Measurements from ENCODE around the gene ERCC6L.
"Not testable (repeated sequence)": the region's sequence is repeated elsewhere in the genome, so short reads cannot be mapped to it uniquely, and the experiment has no call there.

Gene ERCC6L

DNA sequence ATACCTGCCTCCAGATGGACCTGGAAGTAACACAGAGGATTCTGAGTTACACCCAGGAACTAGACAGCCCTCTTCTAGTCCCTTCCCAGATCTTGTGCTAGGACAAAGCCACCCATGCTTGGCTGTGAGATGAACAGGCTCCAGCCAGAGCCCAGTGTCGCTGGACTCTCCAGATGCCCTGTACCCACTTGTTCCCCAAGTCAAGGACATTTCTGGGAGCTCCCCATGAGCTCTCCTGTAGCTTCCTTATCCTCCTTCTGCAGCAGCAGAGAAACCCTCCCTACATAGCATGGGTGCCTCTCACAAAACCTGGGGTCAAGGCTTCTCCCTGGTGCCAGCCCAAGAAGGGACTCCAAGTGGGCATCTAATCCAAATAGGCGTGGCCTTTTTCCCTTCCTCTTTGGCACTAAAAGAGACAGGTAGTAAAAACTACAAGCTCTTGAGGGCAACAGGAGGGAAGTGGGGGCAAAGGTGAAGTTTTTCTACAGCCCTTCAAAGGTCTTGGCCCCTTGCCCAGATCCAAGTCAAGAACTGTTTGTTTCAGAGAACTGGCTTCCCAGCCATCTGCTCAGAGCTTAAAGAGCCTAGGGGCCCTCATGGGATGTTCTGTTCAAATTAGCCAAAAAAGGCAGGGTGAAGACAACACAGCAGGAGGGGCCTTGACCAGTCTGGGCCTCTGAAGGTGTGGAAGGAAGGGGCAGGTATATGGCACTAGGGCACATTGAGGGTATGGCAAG, 8.5 kb upstream of the ERCC6L start:
- DNase-seq = no peak

DNA sequence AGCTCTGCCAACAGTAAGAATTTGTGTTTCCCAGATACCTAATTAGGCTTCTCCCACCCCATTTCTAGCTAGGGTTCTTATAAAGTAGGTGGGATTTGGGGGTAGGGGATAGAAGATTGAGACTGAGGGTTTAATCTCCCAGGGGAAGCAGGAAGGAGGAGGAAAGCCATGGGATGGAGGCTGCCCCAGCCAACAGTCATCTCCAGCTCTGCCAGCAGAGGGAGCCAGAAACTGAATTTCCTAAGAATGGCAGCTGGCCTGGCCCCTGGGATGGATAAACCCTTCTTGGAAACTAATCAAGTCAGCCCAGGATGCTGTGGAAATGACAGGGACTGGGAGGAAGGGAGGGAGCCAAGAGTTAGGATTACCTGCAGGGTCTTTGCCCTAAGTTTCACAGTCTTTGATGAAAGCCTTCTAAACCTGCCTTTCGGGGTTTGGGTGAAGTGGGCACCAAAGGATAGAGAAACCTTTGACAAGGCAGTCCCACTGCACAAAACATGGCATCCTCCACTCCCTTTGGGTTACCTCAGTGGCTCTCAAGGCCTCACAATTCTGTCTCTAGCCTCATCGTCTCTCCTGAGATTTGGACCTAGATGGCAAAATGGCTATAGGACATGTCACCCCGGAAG, 6.7 kb upstream of the ERCC6L start:
- peak; percentile 25 to 31 for DNase-seq

DNA sequence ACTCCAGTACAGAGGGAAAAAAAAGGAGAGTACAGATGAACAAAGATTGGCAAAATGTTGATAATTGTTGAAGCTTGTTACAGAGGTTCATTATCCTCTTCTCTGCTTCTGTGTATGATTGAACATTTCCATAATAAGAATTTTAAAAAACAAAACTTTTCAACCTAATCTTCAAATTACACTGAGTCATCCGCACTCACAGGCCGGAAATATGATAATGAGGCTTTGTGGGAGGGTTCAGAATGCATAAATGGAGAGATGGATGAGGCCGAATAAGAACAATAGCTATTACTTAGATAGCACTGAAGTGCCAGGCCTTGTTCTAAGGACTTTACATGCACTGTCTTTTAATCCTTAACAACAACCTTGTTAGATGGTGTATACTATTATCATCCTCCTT, 4.6 kb upstream of the ERCC6L start:
- no peak for DNase-seq

DNA sequence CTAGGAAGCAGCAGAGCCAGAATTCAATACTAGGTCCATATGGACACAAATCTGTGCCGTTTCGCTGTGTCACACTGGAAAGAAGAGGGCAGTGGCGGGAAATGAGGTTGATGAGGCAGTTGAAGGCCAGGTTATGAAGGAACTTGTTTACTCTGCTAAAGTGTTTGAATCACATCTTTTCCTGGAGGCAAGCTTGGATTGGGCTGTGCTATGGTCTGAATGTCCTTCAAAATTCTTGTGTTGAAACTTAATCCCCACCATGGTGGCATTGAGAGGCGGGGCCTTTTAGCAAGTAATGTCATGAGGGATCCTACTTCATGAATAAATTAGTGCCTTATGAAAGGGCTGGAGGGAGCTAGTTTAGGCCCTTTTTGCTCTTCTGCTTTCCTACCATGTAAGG, 2.1 kb upstream of the ERCC6L start:
- no peak for DNase-seq

DNA sequence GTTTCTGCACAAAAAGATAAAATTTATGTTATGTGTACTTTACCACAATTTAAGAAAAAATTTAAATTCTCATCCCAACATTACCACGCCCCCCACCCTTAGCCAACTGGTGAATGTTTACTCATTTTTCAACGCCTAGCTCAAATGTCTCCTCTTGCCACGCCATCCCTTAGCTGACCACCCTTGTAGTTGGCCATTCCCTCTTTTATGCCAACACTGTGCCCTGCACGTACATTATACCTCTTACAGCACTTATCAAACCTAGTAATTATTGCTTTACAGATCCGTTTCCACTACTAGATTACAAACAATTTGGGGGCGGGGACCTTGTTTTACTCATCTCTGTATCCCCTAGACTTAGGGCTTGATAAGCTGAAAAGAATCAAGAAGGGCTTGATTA, 644 bp downstream of the ERCC6L start:
- no peak for DNase-seq

DNA sequence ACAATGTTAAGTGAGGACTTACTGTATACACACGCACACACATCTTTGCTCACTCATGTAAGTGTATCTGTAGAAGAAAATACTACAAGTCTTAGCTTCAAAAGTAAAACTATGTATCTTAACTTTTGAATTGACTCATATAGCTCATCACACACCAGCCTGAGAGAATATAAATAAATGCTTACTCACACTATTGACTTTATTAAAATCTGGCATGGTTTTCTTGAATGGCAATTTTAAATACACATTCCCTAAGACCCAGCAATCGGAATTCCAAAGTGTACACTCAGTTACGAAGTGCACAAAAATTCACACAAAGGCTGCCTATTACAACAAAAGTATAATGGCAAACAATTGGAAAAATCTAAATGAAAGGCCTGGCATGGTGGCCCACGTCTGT, 2.0 kb downstream of the ERCC6L start:
- no peak for DNase-seq

DNA sequence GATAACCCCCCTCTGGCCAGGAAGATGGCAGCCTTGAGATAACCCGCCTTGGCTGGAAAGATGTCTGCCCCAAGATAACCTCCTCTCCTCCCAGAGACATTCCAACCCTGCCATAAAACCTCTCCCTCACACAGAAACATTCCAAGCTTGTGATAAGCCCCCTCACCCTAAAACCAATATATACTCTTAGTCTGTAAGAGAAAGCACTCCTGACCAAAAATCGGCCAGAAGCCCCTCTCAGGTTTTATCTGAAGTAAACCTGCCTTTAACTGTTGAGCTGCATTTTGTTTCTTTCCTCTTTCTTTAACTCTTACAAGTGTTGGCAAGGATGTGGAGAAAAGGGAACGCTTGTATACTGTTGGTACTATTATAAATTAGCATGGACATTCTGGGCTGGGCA, 8.5 kb downstream of the ERCC6L start:
- no peak for DNase-seq

DNA sequence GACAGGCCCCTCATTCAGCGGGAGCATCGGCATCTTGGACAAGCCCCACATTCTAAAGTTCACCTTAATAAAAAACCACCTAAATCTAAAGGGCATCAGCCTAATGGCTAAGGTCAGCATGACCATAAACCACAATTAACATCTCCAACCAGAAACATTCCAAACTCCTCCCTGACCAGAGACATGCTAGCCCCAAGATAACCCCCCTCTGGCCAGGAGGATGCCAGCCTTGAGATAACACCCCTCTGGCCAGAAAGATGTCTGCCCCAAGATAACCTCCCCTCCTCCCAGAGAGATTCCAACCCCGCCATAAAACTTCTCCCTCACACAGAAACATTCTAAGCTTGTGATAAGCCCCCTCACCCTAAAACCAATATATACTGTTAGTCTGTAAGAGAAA, 18.5 kb downstream of the ERCC6L start:
- not testable (repeated sequence) for DNase-seq

DNA sequence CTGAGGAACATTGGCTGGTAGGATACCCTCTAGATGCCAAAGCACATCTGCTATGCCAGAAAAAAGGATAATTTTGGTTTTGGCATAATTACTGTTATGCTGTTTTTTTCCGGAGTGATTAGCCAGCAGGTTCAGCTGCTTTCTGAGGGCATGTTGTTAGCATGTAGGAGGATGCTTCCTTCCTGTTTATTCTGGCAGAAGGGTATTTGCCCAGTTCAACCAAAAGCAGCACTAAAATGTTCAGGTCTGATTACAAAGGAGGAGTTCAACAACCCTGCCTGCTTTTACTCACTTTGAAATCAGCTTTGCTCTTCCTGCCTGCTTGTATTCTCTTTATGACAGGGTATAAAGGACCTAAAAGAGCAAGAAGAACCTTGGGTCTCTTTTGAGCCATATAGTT, 21.9 kb downstream of the ERCC6L start:
- no peak for DNase-seq

DNA sequence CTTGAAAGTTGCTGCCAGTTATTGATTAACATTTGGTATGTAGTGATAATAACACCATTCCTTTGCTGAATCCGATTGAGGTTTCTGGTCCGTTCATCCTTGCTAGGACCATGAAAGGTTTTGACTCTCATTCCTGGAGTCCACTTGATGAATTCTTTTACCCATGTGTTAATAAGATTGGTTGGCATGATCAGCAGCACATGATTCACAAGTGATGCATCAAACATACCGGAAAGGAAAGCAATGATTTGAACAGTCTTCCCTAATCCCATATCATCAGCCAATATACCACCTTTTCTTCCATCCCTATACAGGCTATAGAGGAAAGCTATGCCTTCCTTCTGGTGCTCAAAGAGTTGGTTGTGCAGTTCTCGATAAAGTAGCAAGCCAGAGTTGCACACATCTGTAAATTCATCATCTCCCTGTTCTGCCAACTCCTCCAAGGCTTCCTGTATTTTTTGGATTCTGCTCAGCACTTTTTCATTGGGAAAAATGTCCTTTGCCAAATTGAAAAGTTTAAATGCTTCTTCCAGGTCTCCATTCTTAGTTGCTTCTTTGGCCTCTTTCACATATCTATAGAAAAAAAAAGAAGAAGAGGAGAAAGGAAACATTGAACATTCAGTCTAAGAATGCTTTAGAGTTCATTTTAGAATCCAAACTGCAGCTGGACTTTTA, 30.6 kb downstream of the ERCC6L start:
- DNase-seq = no peak

DNA sequence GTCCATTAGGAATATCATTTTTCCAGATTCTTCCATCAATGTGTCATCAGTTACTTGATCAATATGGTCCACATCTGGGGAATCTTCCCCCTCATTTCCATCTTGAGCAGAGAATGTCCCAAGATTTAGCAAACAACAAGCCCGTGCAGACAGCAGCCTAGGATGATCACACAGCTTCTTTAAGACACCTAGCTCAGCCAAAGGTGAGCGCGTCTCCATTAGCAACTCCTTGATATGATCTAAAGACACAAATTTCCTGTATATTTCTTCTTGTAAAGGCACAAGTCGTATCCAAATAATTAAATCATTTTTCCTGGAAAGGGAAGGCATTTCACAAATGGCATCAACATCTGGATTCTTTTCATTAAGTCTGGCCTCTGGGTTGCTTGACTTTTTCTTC, 31.5 kb downstream of the ERCC6L start:
- DNase-seq = no peak

DNA sequence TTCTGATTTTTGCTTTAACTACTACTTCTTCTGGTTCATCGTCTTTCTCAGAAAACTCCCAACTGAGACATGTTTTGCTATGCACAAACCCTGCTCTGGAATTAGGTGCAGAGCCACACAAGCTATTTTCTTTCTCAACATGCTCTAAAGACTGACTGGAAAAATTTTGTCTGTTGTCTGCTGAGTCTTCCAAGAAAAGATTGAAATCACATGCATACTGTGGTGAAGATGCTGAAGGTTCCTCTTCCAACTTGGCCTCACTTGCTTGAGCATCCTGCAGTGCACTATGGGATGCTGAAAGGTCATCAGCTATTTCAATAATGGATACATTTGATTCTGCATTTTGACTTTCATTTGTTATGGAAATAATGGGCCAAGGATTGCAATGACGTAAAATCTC, 33.1 kb downstream of the ERCC6L start:
- no peak for DNase-seq

DNA sequence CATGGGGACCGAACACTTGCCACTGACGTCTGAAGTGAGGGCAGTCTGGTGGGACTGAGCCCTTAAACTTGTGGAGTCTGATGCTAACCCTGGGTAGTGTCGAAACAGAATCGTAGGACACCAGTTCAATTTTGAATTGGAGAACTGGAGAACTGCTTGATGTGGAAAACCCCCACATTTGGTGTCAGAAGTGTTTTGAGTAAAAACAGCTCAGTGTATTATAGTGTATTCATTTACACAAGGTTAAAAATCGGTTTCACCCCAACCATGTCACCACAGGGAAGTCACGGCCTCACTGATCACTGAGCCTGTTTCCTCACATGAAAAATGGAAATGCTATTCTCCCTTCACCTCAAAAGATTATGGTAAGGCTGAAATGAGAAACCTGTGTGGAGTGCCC, 35.4 kb downstream of the ERCC6L start:
- DNase-seq = no peak

DNA sequence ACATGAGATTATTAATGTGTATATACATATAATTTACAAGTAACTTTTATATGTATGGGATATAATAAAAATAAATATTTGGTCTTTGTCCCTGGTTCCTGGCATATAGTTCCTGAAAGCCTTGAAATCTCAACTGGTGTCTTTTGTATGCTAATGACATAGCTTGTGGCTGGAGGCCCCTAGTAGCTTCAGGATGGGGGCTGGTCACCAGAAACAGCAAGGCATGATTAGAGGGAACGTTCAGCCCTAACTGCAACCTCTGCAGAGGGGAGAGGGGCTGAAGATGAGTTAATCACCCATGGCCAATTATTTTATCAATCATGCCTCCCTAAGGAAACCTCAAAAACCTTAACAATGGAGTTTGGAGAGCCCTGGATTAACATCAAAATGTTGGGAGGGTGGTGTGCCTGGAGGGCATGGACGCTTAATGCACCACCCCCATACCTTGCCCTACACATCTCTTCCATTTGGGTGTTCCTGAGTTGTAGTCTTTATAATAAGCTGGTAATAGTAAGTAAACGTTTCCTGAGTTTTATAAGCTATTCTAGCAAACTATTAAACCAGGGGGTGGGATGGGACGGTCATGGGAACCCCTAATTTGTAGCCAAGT, 35.9 kb downstream of the ERCC6L start:
- no peak for DNase-seq

DNA sequence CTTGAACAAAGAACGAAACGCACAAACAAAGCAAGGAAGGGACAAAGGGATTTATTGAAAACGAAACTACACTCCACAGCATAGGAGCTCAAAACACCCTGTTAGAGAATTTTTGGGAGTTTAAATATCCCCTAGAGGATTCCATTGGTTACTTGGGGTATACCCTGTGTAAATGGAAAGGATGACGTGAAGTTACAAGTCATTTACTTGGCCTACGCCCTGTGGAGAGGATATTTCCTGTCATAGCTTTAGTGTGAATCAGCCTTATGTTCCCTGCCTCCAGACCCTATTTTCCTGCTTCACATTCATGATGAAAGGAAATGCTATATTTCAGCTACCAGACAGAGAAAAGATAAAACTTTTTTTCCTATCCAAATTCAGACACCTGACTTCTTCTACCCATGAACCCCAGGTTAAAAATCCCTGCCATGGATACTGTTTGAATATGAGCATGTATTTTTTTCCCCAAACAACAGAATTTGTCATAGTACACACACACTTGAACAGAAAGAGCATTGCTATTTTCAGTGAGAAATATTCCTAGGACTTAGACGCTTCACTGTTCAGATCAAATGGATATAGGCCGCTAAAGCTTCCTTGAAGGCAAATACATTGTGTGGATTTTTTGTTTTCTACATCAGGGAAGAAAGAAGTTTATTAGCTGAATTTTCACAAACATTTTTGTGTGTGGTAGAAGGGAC, 36.8 kb downstream of the ERCC6L start:
- no peak for DNase-seq

DNA sequence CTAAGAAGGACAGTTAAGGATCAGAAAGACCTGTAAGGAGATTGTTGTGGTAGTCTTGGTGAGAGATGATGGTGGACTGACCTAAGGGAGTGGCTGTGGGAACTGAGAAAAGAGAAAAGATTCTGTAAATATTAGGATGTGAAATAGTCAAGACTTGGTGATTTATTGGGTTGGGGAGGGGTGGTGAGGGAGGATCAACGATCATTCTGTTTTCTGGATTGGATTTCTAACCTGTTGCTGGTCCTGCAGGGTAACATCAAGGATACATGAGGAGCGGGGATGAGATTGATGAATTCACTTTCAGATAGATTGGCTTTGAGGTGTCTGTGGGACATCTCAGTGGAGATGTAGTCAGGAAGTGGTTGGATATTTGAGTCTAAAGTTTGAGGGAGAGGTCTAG, 55.9 kb downstream of the ERCC6L start:
- DNase-seq = no peak

DNA sequence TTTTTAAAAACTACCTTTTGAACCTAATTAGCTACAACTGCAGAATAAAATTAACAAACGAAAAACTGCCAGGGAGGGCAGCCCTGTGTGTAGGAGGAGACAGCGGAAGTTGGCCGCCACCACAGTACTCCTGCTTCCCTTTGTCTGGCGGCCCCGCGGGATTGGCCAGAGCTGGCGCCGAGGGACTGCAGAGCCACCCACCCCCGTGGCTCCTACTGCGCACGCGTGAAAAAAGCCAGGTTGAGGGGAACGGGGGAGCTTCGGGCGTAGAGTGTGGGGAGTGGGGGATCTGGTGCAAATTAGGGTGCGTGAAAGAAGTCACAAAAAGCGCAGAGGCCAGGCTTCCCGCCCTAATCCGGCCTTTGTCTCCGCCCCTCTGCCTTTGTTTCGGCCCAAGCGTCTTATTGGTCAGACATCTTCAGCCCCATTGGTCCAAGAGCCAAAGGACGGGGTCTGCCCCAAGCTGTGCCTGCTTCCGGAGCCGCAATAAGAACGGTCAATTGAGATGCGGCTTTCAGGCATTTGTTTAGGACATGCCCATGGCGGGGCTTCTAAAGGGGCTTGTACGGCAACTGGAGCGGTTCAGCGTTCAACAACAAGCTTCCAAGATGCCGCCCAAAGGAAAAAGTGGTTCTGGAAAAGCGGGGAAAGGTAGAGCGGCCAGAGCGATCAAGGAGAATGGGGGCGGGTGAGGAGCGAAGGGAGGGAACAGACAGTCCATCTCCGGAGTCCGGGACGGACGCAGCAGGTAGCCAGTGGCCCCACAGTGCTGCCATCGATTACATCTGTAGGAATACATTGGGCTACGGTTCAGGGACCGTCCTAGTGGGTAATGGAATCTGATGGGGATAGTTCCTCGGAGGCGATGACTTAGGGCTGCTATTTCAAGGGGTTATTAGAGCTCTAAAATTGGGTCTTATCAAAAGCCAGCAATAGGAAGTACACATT, 57.4 kb downstream of the ERCC6L start, which contains the start of gene PIN4:
Gene PIN4, plus strand, starts transcription at position 580 of the 948 bp plus-strand sequence. Its CDS starts 29 bp downstream, at position 609.
- peak; percentile 91 to 94 for DNase-seq

DNA sequence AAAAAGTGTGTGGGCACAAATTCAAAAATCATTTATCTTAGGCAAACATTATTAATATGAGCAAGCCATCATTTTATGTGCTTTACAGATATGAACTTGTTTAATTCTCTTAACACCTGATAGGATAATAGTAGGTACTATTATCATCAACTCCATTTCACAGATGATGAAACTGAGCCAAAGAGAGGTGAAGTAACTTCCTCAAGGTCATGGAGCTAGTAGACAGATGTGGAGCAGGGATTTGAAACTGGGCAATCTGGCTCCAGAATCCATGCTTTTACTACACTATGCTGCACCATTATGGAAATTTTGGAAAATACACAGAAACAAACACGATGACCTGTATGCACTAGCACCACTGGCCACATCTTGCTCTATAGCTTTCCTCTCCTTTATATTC, 58.3 kb downstream of the ERCC6L start:
- no peak for DNase-seq

DNA sequence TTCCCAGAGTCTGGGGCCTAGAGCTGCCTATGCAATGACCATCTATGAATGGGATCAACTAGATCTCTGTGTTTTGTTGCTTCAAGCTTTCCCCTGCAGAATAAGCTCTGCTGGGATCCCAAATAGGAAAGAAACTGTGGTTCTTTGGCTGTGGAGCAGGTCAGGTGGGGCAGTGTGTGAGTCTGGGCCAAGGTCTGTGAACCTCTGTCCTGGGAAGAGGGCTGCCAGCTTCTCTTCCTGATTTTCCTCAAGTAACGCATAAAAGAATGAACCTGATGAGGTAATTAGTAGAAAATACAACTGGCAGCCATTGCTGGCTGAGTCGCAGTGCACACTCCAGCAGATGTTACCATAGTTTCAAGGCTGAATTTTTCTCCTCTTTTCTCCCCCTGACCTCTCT, 61.8 kb downstream of the ERCC6L start:
- no peak for DNase-seq

DNA sequence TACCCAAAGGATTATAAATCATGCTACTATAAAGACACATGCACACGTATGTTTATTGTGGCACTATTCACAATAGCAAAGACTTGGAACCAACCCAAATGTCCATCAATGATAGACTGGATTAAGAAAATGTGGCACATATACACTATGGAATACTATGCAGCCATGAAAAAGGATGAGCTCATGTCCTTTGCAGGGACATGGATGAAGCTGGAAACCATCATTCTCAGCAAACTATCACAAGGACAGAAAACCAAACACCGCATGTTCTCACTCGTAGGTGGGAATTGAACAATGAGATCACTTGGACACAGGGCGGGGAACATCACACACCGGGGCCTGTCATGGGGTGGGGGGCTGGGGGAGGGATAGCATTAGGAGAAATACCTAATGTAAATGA, 62.5 kb downstream of the ERCC6L start:
- DNase-seq = not testable (repeated sequence)

DNA sequence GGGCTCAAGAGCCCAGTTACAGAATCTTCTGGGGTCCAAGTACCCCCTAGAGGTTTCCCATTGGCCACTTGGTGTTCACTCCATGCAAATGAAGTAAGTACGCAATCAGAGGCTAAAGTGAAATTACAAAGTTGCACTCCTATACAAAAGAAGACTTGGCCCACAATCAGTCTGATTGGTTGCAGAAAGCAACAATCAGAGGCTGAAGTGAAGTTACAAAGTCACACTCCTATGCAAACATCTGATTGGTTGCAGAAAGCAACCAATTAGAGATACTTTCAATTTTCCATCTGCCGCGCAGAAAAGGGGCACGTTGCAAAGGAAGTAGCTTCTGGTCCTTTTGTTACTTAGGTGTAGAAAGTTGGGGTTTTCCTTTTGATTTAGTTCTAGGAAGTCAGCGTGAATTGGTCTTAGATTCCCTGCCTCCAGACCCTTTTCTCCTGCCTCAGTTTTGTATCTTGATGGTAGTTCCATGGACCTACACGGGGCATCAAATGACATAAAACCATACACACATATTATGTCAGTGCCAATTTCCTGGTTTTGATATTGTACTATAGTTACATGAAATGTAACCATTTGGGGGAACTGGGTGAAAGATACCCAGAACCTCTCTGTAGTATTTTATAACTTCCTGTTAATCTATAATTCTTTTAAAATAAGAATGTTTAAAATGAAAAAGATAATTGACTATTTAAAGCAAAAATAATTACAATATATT, 69.7 kb downstream of the ERCC6L start:
- DNase-seq = peak; percentile 54 to 83
